ENCODE results near the gene NEK5.
A peak's percentile ranks its signal among the peaks of the same experiment; 100 is the strongest.
"Not testable (repeated sequence)": the region's sequence is repeated elsewhere in the genome, so short reads cannot be mapped to it uniquely, and the experiment has no call there.

The NEK5 gene

GRCh38 chr13:52070929-52071523 is 57.8 kb downstream of the NEK5 start:
- no peak for DNase-seq (ENCODE audit: low read depth)

- no peak for DNase-seq (ENCODE audit: low read depth)
These were observed 61.6 kb downstream of the NEK5 start for GRCh38 chr13:52067237-52067636.

DNA sequence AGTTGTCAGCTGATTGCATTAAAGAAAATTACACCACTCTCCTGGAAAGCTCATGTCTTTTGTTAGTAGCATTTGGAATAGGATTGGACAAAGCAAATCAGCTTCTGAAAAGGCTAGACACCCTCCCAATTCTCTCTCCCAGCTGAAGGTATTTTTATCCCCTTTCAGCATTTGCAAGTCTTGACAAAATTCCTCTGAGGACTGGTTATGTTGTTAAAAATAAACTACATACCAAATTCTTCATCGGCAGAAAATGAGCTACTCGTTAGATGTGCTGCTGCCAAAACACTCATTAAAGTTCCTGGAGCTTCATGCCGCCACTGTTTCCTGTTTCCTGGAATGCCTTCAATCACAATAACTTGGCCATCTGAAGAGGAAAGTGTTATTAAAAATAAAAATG is 67.3 kb downstream of the NEK5 start:
- DNase-seq (ENCODE audit: low read depth) = no peak

DNA sequence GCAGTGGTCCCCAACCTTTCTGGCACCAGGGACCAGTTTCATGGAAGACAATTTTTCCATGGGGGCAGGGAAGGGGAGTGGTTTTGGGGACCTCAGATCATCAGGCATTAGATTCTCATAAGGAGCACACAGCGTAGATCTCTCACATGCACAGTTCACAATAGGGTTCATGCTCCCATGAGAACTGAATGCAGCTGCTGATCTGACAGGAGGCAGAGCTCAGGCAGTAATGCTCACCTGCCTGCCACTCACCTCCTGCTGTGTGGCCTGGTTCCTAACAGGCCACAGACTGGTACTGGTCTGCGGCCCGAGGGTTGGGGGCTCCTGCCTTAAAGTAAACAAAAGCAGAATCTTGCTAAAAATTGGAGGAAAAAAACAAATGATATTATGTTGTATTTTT is 67.8 kb downstream of the NEK5 start:
- DNase-seq (ENCODE audit: low read depth) = not testable (repeated sequence)

DNA sequence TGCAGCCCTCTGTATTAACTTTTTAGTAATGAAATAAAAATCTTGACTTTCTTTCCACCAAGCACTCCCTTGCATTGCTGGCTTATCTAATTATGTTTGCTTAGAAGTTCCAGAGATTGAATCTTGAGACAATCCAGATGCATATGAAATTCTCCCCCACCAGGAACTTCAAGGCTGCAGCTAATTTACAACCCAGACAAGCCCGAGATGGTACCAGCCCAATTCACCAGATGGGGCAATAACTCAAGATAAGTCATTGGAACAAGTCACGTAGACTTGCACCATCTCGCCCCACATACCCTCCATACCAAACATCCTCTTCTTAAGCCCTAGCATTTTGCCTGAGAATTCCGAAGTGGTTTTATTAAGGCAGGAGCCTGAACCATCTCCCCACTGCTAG is 75.4 kb downstream of the NEK5 start:
- DNase-seq (ENCODE audit: low read depth) = no peak

- no peak for DNase-seq (ENCODE audit: low read depth)
These were observed 77.5 kb downstream of the NEK5 start for GRCh38 chr13:52051400-52051799.

DNA sequence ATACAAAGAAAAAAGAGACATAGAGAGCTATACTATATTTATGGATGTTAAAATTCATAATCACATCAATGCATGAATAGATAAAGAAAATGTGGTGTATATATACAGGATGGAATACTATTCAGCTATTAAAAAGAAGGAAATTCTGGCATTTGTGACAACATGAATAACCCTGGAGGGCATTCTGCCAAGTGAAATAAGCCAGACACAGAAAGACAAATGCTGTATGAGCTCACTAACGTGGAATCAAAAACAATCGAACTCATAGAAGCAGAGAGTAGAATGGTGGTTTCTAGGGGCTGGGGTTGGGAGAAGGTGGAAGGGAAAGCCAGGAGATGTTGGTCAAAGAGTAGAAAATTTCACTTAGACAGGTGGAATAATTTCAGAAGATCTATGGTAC is 80.4 kb downstream of the NEK5 start:
- DNase-seq (ENCODE audit: low read depth) = no peak

GRCh38 chr13:52047463-52047862 is 81.4 kb downstream of the NEK5 start:
- no peak for DNase-seq (ENCODE audit: low read depth)

DNA sequence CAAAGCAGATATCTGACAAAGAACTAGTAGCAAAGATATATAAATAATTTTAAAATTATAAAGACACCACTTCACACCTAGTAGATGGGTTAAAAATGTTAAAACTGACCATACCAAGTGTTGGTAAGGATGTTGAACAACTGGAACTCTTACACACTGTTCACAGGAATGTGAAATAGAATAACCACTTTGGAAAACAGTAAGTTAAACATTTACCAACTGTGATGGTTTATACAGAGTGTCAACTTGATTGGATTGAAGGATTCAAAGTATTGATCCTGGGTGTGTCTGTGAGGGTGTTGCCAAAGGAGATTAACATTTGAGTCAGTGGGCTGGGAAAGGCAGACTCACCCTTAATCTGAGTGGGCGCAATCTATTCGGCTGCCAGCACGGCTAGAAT is 85.2 kb downstream of the NEK5 start:
- no peak for DNase-seq (ENCODE audit: low read depth)

DNA sequence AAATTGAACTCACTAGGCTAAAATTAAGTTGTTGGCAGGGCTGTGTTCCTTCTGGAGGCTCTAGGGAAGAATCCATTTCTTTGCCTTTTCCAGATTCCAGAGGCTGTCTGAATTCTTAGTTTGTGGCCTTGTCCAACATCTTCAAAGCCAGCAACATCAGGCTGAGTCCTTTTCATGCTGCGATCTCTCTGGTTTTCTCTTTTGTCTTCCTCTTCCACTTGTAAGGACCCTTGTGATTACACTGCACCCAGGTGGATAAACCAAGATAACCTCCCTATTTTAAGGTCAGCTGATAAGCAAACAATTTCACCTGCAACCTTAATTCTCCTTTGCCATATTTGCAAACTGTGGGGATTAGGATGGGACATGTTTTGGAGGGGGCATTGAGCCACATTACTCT is 92.8 kb downstream of the NEK5 start:
- no peak for DNase-seq (ENCODE audit: low read depth)

GRCh38 chr13:52034616-52035226 is 94.2 kb downstream of the NEK5 start:
- DNase-seq (ENCODE audit: low read depth) = no peak

DNA sequence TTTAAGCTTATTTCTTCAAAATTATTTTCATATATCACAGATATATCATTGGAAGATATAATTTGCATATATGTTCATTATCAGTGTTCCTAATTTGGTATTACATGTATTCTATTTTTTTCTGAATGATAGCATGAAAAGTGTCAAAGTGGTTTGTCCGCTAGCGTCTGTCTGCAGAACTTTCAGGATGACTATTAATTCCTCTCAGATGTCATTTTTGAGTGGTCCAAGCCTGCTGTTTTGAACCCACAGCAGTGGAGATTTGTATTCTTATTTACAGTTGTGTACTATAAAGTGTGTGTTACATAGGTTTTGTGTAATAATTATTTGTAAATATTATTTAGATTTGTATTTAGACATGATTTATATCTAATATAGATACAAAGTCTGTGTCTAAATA is 95.8 kb downstream of the NEK5 start:
- no peak for DNase-seq (ENCODE audit: low read depth)

DNA sequence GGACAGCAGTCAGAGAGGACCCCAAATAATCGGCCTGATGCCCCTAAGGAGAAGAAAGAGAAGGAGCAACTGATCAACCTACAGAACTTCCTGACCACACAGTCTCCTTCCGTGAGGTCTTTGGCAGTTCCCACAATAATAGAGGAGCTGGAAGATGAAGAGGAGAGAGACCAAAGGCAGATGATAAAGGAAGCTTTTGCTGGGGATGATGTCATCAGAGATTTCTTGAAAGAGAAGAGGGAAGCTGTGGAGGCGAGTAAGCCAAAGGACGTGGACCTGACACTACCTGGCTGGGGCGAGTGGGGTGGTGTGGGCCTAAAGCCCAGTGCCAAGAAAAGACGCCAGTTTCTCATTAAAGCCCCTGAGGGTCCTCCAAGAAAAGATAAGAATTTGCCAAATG is 98.5 kb downstream of the NEK5 start:
- not testable (repeated sequence) for DNase-seq (ENCODE audit: low read depth)

- no peak for DNase-seq (ENCODE audit: low read depth)
These were observed 99.3 kb downstream of the NEK5 start for GRCh38 chr13:52029569-52029968.

GRCh38 chr13:52027832-52028231 is 101.0 kb downstream of the NEK5 start:
- DNase-seq (ENCODE audit: low read depth) = no peak

DNA sequence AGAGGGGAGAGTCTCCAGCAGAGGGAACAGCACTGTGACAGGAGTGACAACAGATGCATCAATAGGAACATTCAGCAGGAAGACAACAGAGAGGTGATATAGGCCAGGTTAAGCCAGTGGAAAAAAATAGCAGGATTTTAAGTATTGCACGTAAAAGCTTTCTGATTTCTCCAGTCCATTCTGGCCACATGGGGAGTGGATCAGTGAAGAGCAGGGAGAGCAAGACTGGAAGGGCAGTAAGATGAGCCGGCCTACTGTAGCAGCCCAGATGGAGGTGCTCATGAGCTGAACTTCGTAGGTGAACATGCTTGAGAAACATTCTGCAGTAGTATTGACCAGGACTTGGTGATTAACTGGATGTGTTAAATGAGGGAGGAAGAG is 102.6 kb downstream of the NEK5 start:
- no peak for DNase-seq (ENCODE audit: low read depth)

DNA sequence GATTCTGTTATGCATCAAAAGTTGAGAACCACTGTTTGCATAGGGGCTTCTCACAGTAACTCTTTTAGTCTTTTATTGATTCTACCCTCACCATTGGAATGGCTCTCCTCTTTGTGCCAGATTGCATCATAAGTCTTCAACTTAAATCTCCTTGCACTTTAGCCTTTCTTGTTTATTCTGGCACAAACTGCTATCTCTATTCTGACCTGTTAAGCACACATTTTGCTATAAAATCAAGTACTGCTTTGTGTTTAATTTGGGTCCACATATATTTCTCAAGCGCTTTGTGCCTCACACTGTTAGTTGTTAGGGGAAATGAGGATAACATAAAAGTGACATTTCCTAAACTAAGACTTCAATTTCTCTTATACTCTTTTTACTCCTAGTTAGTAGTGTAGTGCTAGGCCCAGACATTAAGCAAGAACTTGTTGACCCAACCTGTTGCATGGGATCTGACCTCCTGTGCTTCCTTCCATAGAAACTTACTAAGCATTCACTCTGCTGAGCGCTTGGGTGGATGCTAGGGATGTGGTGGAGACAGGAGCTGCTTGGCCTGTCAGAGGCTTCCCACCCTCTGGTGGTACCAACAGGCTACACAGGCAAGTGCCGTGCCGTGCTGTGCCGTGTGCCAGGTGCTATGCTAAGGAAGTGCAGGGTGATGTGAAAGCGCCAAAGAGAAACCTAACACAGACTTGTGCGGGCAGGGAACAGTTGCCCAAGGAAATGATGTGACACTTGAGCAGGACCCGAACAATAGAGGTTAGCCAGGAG is 103.2 kb downstream of the NEK5 start:
- no peak for DNase-seq (ENCODE audit: low read depth)

GRCh38 chr13:52024481-52024880 is 104.4 kb downstream of the NEK5 start, which contains the start of gene UTP14C:
TSS of gene UTP14C (plus strand) at chr13:52024691. CDS start at chr13:52028805, 4,114 bp downstream.
- DNase-seq (ENCODE audit: low read depth) = no peak

DNA sequence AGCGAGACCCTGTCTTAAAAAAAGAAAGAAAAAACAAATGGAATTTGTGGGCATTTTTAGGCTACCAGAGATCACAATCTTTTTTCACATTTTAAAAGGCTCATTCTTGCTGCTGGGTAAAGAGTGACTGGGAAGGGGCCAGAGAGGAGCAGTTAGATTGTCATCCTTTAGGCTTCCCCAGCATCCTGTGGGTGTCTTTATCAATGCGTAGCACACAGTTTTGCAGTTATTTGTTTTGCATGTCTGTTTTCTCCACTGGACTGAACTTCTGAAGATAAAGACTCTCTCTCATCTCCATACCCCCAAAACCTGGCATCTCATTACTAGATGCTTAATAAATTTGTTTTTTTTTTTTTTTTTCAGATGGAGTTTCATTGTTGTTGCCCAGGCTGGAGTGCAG is 106.5 kb downstream of the NEK5 start:
- no peak for DNase-seq (ENCODE audit: low read depth)

GRCh38 chr13:52020191-52020590 is 108.7 kb downstream of the NEK5 start:
- no peak for DNase-seq (ENCODE audit: low read depth)

DNA sequence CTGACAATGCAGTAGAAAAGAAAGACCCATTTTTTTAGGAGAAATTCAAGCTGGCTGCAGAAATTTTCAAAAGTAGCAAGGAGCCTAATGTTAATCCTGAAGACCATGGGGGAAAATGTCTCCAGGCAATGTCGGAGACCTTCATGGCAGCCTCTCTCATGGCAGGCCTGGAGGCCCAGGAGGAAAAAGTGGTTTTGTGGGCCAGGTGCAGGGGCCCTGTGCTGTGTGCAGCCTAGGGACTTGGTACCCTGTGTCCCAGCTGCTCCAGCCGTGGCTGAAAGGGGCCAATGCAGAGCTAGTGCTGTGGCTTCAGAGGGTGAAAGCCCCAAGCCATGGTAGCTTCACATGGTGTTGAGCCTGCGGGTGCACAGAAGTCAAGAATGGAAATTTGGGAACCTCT is 112.6 kb downstream of the NEK5 start:
- DNase-seq (ENCODE audit: low read depth) = no peak

GRCh38 chr13:52012512-52012836 is 116.4 kb downstream of the NEK5 start:
- DNase-seq (ENCODE audit: low read depth) = no peak

GRCh38 chr13:52011632-52012511 is 117.0 kb downstream of the NEK5 start, which contains the start of gene ALG11:
TSS of gene ALG11 (plus strand) at chr13:52012398. CDS start at chr13:52012419, 21 bp downstream.
- peak; percentile 98 for DNase-seq (ENCODE audit: low read depth)
